Measurements from ENCODE around the gene NANOS1.

NANOS1 gene

GRCh38 chr10:118982366-118982765 is 47.1 kb upstream of the NANOS1 start:
- peaks cover 53% of the 10 kb centered on the region for H3K4me1 ChIP-seq (ENCODE audit: low read depth, poor library complexity, severe bottlenecking)
- H3K36me3 ChIP-seq (ENCODE audit: insufficient read depth): no peaks in the 10 kb centered on the region
- H3K9ac ChIP-seq: no peak overlapping the region
- no peak for TF ChIP-seq CTCF (conservative IDR thresholded peaks at IDR 0.05; ENCODE audit: low read depth, low read length)
- peak overlapping the region; percentile 50; the same call in 1 of the 2 replicates for H3K4me2 ChIP-seq
- no peaks in the 10 kb centered on the region for H3K79me2 ChIP-seq (ENCODE audit: insufficient read depth, low read depth)
- H3K27ac ChIP-seq: no peak overlapping the region
- H2AFZ ChIP-seq (ENCODE audit: low read depth): no peak overlapping the region
- H3K27me3 ChIP-seq (ENCODE audit: insufficient read depth, low read depth): no peaks in the 10 kb centered on the region
- H3K4me3 ChIP-seq (IDR thresholded peaks at IDR 0.05; ENCODE audit: insufficient read depth, low read depth, low read length): no peak overlapping the region
- no peaks in the 10 kb centered on the region for H4K20me1 ChIP-seq (ENCODE audit: insufficient read depth)

DNA sequence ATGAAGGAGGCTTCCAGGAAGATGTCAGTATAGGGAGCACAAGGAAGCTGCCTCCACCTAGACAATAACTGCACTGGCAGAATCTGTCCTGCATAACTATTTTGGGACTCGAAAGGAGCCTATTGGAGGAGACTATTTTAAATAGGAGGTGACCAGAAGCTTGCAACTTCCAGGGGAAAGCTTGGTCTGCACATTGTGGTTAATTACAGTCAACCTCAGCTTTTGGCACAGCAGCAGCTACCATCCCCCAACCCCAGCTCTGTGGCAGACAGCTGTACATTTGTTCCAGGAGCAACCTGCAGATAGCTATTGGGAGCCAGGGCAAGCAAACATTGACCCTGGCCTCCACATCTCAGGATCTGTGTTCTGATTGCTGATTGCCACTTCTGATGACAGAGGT is 46.3 kb upstream of the NANOS1 start:
- Histone ChIP-seq H3K36me3 (ENCODE audit: insufficient read depth) (no peaks in the 10 kb centered on the region), H3K9ac (no peak overlapping the region), H3K4me1 (ENCODE audit: low read depth, poor library complexity, severe bottlenecking) (peaks cover 60% of the 10 kb centered on the region), H4K20me1 (ENCODE audit: insufficient read depth) (no peaks in the 10 kb centered on the region), H3K4me3 (IDR thresholded peaks at IDR 0.05; ENCODE audit: insufficient read depth, low read depth, low read length) (no peak overlapping the region), H3K4me2 (peak overlapping the region; percentile 50), H3K27ac (peak overlapping the region; percentile 8; the same call in 1 of the 2 replicates), H3K79me2 (ENCODE audit: insufficient read depth, low read depth) (no peaks in the 10 kb centered on the region), H3K27me3 (ENCODE audit: insufficient read depth, low read depth) (no peaks in the 10 kb centered on the region), H2AFZ (ENCODE audit: low read depth) (no peak overlapping the region)
- TF ChIP-seq CTCF (conservative IDR thresholded peaks at IDR 0.05; ENCODE audit: low read depth, low read length): no peak

- Histone ChIP-seq H3K27ac (no peak overlapping the region), H2AFZ (ENCODE audit: low read depth) (no peak overlapping the region), H3K4me1 (ENCODE audit: low read depth, poor library complexity, severe bottlenecking) (peaks cover 67% of the 10 kb centered on the region), H3K4me3 (IDR thresholded peaks at IDR 0.05; ENCODE audit: insufficient read depth, low read depth, low read length) (no peak overlapping the region), H3K4me2 (no peak overlapping the region), H3K36me3 (ENCODE audit: insufficient read depth) (no peaks in the 10 kb centered on the region), H4K20me1 (ENCODE audit: insufficient read depth) (no peaks in the 10 kb centered on the region), H3K9ac (no peak overlapping the region), H3K79me2 (ENCODE audit: insufficient read depth, low read depth) (no peaks in the 10 kb centered on the region), H3K27me3 (ENCODE audit: insufficient read depth, low read depth) (no peaks in the 10 kb centered on the region)
- TF ChIP-seq CTCF (conservative IDR thresholded peaks at IDR 0.05; ENCODE audit: low read depth, low read length): no peak
Observed at GRCh38 chr10:118985576-118985975, 43.9 kb upstream of the NANOS1 start.

DNA sequence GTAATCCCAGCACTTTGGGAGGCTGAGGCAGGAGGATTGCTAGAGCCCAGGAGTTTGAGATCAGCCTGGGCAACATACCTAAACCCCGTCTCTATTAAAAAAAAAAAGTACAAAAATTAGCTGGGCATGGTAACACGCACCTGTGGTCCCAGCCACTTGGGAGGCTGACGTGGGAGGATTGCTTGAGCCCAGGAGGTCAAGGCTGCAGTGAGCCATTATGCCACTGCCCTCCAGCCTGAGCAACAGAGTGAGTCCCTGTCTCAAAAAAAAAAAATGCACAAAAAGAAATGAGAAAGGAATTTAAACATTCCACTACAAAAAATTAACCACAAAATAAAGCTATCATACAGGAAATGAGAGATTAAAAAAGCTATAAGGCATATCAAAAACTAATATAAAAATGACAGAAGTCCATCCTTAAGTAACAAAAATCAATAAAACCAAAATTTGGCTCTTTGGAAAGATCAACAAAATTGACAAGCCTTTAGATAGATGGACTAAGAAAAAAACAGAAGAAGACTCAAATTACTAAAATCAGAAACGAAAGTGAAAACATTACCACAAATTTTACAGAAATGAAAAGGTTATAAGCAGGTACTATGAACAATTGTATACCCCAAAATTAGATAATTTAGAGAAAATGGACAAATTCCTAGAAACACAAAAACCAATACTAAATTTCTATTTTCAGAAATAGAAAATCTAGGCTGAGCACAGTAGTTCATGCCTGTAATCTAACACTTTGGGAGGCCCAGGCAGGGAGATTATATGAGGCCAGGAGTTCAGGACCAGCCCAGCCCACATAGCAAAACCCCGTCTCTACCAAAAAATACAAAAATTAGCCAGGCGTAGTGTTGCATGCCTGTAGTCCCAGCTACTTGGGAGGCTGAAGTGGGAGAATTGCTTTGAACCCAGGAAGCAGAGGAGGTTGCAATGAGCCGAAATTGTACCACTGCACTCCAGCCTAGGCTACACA is 42.4 kb upstream of the NANOS1 start:
- H3K27me3 ChIP-seq (ENCODE audit: insufficient read depth, low read depth): no peaks in the 10 kb centered on the region
- TF ChIP-seq CTCF (conservative IDR thresholded peaks at IDR 0.05; ENCODE audit: low read depth, low read length): no peak
- H4K20me1 ChIP-seq (ENCODE audit: insufficient read depth): no peaks in the 10 kb centered on the region
- no peaks in the 10 kb centered on the region for H3K36me3 ChIP-seq (ENCODE audit: insufficient read depth)
- peak overlapping the region; percentile 64 for H3K4me2 ChIP-seq
- H3K4me1 ChIP-seq (ENCODE audit: low read depth, poor library complexity, severe bottlenecking): peaks cover 63% of the 10 kb centered on the region
- no peak overlapping the region for H3K4me3 ChIP-seq (IDR thresholded peaks at IDR 0.05; ENCODE audit: insufficient read depth, low read depth, low read length)
- no peak overlapping the region for H2AFZ ChIP-seq (ENCODE audit: low read depth)
- H3K9ac ChIP-seq: no peak overlapping the region
- no peaks in the 10 kb centered on the region for H3K79me2 ChIP-seq (ENCODE audit: insufficient read depth, low read depth)
- H3K27ac ChIP-seq: peak overlapping the region; percentile 28

All from KMS-11 (cell line).